Measurements from ENCODE around the gene SEMA4D.

The SEMA4D gene, protein sequence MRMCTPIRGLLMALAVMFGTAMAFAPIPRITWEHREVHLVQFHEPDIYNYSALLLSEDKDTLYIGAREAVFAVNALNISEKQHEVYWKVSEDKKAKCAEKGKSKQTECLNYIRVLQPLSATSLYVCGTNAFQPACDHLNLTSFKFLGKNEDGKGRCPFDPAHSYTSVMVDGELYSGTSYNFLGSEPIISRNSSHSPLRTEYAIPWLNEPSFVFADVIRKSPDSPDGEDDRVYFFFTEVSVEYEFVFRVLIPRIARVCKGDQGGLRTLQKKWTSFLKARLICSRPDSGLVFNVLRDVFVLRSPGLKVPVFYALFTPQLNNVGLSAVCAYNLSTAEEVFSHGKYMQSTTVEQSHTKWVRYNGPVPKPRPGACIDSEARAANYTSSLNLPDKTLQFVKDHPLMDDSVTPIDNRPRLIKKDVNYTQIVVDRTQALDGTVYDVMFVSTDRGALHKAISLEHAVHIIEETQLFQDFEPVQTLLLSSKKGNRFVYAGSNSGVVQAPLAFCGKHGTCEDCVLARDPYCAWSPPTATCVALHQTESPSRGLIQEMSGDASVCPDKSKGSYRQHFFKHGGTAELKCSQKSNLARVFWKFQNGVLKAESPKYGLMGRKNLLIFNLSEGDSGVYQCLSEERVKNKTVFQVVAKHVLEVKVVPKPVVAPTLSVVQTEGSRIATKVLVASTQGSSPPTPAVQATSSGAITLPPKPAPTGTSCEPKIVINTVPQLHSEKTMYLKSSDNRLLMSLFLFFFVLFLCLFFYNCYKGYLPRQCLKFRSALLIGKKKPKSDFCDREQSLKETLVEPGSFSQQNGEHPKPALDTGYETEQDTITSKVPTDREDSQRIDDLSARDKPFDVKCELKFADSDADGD

DNA sequence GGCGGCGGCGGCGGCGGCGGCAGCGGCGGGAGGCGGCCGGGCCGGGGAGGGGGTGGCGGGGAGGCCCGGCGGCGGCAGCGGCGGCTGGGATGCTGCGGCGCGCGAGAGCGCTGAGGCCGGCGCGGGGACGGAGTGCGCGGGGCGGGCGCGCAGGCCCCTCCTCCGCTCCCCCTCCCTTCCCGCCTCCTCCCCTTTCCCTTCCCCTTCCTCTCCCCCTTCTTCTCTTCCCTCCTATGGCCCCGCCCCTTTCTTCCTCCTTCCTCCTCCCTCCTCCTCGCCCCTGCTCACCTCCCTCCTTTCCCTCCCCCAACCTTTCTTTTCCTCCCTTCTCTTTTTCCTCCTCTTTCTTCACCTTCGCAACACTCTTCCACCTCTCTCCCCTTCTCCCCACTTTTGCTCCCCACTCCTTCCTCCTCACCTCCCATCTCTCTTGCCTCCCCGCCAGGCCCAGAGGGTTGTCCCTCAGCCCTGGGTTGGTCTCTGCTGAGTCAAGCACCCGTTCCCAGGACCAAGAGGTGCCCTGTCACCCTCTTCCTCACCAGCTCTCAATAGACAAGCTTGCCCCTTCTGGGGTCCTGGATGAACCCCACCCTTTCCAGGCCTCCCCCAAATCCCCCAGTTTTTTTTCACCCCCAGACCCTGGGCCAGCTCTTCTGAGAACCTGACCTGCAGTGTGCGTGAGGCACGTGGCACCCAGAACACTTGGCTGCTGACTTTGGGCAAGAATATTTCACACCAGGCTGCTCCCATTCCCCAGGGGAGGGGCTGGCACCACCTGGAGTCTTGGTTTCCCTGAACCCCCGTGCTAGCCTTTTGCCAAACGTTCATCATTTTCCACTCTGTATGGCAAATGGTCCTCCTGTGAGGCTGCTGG lies at the start of gene SEMA4D:
Gene SEMA4D, minus strand, starts transcription at position 136 of the 874 bp plus-strand sequence. CDS start 92,657 bp downstream, outside the sequence.
- in situ Hi-C loops (cut with HindIII; ENCODE audit: low sequenced_read_pairs): no loop called here

GRCh38 chr9:89547000-89547399 lies 49.1 kb upstream of the SEMA4D start:
- in situ Hi-C loops (cut with HindIII; ENCODE audit: low sequenced_read_pairs): no loop called here

DNA sequence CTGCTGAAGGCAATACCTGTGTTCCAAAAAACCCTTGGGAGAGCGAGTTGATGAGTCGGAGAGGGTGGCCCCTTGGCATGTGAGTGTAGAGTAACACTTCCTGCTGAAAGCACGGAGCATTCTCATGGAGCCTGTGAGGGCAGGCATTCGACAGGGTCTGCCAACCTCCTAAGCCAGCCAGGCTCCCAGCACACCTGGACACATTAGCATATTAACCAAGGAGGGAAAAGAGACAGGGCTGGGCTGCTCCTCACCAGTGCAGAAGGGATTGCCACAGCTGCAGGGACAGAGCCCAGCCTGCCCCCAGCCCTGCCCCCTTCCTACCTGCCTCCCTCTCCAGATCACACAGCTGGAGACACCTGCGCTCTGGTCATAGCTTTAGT lies 46.4 kb upstream of the SEMA4D start:
- in situ Hi-C loops (cut with HindIII; ENCODE audit: low sequenced_read_pairs): no loop called here

- in situ Hi-C loops (cut with HindIII; ENCODE audit: low sequenced_read_pairs): no loop called here
These were observed 45.8 kb upstream of the SEMA4D start for GRCh38 chr9:89543621-89544278.

GRCh38 chr9:89543111-89543510 lies 45.2 kb upstream of the SEMA4D start:
- in situ Hi-C loops (cut with HindIII; ENCODE audit: low sequenced_read_pairs): no loop called here

GRCh38 chr9:89542401-89543021 lies 44.6 kb upstream of the SEMA4D start:
- in situ Hi-C loops (cut with HindIII; ENCODE audit: low sequenced_read_pairs): no loop called here

GRCh38 chr9:89541798-89542197 lies 43.9 kb upstream of the SEMA4D start:
- in situ Hi-C loops (cut with HindIII; ENCODE audit: low sequenced_read_pairs): no loop called here

DNA sequence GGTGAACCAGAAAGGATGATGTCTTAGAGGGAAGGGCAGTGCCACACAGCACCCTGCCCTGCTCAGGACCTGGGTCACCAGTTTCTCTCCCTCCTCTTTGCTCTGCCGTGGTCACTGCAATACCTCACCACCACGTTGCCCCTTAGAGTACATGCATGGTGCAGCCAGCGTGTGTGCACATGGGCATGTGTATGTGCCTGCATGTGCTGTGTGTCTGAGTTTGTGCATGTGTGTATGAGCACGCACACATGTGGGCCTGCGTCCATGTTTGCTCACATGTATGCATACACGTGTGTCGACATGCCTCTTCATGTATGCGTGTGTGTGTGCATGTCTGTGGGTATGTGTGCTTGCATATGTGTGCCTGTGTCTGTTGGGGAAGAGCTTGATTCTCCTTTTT lies 41.5 kb upstream of the SEMA4D start:
- in situ Hi-C loops (cut with HindIII; ENCODE audit: low sequenced_read_pairs): no loop called here

GRCh38 chr9:89538871-89539270 lies 41.0 kb upstream of the SEMA4D start:
- in situ Hi-C loops (cut with HindIII; ENCODE audit: low sequenced_read_pairs): no loop called here

GRCh38 chr9:89537166-89537565 lies 39.3 kb upstream of the SEMA4D start:
- in situ Hi-C loops (cut with HindIII; ENCODE audit: low sequenced_read_pairs): no loop called here

DNA sequence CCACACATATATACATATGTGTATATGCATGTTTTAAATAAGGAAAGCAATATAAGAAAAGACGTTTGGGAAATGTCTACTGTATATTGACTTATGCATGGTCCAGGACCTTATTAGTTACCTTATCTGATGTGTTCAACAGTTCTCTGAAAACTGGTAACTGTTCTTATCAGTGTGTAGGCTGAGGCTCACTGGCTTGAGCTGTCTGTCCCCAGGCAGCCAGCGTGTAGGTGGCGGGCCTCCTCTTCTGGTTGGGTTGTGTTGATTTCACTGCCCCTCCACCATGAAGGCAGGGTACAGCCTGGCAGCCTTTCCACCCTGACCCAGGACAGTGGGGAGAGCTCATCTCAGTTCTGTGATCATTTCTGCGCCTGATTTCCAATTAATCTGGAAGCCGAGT lies 38.7 kb upstream of the SEMA4D start:
- in situ Hi-C loops (cut with HindIII; ENCODE audit: low sequenced_read_pairs): no loop called here

DNA sequence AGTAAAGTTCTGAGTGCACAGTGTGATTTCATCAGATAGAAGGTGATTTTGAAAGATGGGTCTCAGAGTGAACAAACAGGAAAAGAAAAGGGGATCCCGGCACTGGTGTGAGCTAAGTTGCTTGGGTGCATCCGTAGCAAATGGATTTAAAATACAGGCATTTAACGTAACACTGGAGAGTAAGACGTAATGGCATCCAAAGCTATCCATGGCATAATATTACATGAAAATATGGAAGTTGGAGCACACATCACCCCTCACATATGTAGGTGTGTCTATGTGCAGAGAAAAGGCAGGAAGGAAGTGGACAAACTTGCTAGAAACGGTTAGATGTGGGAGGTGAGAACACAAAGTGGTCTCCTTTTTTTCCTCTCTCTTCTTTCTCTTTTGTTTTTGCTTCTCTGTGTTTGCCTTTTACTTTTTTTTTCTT lies 38.2 kb upstream of the SEMA4D start:
- in situ Hi-C loops (cut with HindIII; ENCODE audit: low sequenced_read_pairs): no loop called here

DNA sequence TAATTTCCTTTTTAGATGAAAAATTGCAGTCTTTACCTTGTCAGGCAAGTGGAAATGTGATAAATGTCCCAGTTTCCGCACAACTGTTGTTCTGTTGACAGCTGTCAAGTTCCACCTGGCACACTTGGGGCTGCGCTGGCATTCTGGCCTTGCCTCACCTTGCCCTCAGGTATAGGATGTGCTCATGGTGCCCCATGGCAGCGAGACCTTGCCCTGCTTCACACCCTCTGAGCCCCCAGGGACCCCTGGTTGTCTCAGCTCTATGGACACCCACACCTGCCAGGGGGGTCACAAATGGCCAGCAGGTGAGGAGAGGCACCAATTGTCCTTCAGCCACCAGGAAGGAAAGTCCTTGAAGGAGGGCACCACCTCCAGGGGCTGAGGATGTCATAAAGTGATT lies 37.5 kb upstream of the SEMA4D start:
- in situ Hi-C loops (cut with HindIII; ENCODE audit: low sequenced_read_pairs): no loop called here

DNA sequence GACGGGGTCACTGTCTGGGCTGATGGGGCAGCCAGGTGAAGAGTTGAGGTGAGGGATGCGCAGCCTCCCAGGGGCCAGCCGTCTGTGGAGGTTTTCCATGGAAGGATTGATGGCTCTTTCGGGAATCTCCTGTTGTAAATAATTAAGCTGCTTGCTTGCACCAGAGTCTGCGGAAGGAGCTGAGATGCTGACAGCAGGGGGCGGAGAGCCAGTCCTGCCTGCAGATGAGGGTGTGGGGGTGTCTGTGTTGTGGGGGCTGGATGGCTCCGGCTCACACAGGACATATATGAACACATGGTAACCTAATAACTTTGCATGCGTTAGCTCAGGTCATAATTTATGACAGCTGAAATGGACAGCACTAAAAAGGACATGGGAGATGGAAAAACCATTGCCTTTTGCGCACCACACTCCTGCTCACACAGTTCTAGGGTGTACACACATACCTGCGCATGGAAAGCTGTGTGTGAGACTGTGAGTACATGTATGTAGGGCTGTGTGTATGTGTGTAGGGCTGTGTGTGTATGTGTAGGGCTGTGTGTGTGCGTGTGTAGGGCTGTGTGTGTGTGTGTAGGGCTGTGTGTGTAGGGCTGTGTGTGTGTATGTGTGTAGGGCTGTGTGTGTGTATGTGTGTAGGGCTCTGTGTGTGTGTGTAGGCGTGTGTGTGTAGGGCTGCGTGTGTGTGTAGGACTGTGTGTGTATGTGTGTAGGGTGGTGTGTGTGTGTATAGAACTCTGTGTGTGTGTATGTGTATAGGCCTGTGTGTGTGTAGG lies 36.8 kb upstream of the SEMA4D start:
- in situ Hi-C loops (cut with HindIII; ENCODE audit: low sequenced_read_pairs): no loop called here

GRCh38 chr9:89533411-89534095 lies 35.6 kb upstream of the SEMA4D start:
- in situ Hi-C loops (cut with HindIII; ENCODE audit: low sequenced_read_pairs): no loop called here

- in situ Hi-C loops (cut with HindIII; ENCODE audit: low sequenced_read_pairs): no loop called here
These were observed 35.0 kb upstream of the SEMA4D start for GRCh38 chr9:89532944-89533343.

DNA sequence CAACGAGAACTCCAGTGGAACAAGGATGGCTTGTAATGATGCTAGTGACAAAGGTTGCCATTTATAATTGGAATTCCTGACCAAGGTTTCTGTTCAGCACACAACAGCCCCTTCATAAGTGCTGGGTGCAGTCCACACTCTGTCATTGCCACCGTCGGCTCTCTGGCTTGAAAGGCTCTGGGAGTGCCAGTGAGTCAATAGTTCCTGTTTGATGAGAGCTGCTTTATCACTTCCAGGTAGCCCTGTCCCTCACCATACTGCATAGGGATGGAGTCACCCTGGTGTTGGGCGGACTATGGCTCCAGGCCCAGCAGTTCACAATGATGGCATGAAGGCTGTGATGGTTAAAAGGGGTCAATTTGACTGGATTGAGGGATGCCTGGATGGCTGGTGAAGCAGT lies 34.6 kb upstream of the SEMA4D start:
- in situ Hi-C loops (cut with HindIII; ENCODE audit: low sequenced_read_pairs): no loop called here

GRCh38 chr9:89531766-89532165 lies 33.9 kb upstream of the SEMA4D start:
- in situ Hi-C loops (cut with HindIII; ENCODE audit: low sequenced_read_pairs): no loop called here

- in situ Hi-C loops (cut with HindIII; ENCODE audit: low sequenced_read_pairs): no loop called here
These were observed 32.8 kb upstream of the SEMA4D start for GRCh38 chr9:89530726-89531125.
